GM21367 (cell line): Measurements from ENCODE around the gene VTN.
A peak's percentile ranks its signal among the peaks of the same experiment; 100 is the strongest.

Experiments used
- ATAC-seq: cut with Tn5 transposase; IDR thresholded peaks from one replicate; pipeline ENCODE4 v1.9.1; 2021; ENCODE audit not compliant: unreplicated experiment

The VTN gene

GRCh38 chr17:28395968-28396367 lies 25.9 kb upstream of the VTN start:
- no peak for ATAC-seq

- no peak for ATAC-seq
These were observed 25.3 kb upstream of the VTN start for GRCh38 chr17:28395426-28395825.

- ATAC-seq, result no peak
These were observed 24.4 kb upstream of the VTN start for GRCh38 chr17:28394337-28395116.

GRCh38 chr17:28392491-28392890 lies 22.4 kb upstream of the VTN start:
- ATAC-seq, result no peak

- ATAC-seq, result no peak
These were observed 21.3 kb upstream of the VTN start for GRCh38 chr17:28391401-28391800.

- no peak for ATAC-seq
These were observed 20.9 kb upstream of the VTN start for GRCh38 chr17:28390984-28391383.

- ATAC-seq, result no peak
These were observed 20.5 kb upstream of the VTN start for GRCh38 chr17:28390563-28390962.

GRCh38 chr17:28390141-28390540 lies 20.0 kb upstream of the VTN start:
- ATAC-seq, result no peak

- no peak for ATAC-seq
These were observed 18.0 kb upstream of the VTN start for GRCh38 chr17:28388106-28388505.

- ATAC-seq, result no peak
These were observed 16.3 kb upstream of the VTN start for GRCh38 chr17:28386391-28386790.

GRCh38 chr17:28385406-28385805 lies 15.3 kb upstream of the VTN start:
- no peak for ATAC-seq

- no peak for ATAC-seq
These were observed 14.9 kb upstream of the VTN start for GRCh38 chr17:28385037-28385400.

- ATAC-seq, result no peak
These were observed 14.4 kb upstream of the VTN start for GRCh38 chr17:28384281-28385036.

- no peak for ATAC-seq
These were observed 11.2 kb upstream of the VTN start for GRCh38 chr17:28381141-28381825.

GRCh38 chr17:28379814-28380801 lies 10.0 kb upstream of the VTN start:
- no peak for ATAC-seq

GRCh38 chr17:28372945-28373274 lies 2.8 kb upstream of the VTN start:
- ATAC-seq, result no peak

GRCh38 chr17:28372203-28372944 lies 2.3 kb upstream of the VTN start:
- peak; percentile 19 for ATAC-seq

GRCh38 chr17:28371245-28372202 lies 1.4 kb upstream of the VTN start, which contains the start of gene SARM1:
Gene SARM1, plus strand, starts transcription at chr17:28371694. Its CDS starts 339 bp downstream, at chr17:28372033.
- peak; percentile 61 for ATAC-seq

- ATAC-seq, result no peak
These were observed 617 bp upstream of the VTN start for GRCh38 chr17:28370744-28371103.
